Gastroesophageal sphincter (tissue), 3 donors: ENCODE results near the gene CAMTA2.

ENCODE experiments used
- POLR2AphosphoS5 ChIP-seq: sonication (generic); formaldehyde crosslinking; IDR thresholded peaks from one replicate; pipeline ENCODE4 v1.6.1; 2017; ENCODE audit warnings: antibody characterized with exemption
- TF ChIP-seq, protein P1 (sequence below), 4 experiments: fragments of 200-600 bp in 2 of 4; fragments of 450-650 bp in 2 of 4; sonication (generic) in 1 of 4; IDR thresholded peaks; one replicate each; pipeline ENCODE4 v1.5.1; 2017 to 2019; ENCODE audit warnings: antibody characterized with exemption in 4 of 4, mild to moderate bottlenecking in 2 of 4, moderate library complexity in 2 of 4

DNA sequence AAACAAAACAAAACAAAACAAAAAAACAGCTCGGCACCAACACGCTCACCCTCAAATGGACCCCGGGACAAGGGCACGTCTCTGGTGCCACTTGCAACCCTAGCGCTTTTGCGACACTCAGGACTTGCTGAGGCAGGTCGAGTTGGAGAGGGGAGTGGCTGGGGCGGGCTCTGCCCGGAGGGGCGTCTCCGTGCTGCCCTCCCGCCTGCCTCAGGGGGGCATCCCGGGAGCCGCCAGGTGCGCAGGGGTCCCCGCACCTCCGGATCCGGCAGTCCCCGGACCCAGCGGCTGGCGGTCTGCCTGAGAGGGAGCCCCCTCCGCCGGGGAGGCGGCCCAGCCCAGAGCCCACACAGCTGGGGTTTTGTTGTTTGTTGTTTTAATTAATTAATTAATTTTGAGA, 47.8 kb upstream of the CAMTA2 start, which contains the start of gene SLC52A1:
- TF ChIP-seq, protein P1, sequence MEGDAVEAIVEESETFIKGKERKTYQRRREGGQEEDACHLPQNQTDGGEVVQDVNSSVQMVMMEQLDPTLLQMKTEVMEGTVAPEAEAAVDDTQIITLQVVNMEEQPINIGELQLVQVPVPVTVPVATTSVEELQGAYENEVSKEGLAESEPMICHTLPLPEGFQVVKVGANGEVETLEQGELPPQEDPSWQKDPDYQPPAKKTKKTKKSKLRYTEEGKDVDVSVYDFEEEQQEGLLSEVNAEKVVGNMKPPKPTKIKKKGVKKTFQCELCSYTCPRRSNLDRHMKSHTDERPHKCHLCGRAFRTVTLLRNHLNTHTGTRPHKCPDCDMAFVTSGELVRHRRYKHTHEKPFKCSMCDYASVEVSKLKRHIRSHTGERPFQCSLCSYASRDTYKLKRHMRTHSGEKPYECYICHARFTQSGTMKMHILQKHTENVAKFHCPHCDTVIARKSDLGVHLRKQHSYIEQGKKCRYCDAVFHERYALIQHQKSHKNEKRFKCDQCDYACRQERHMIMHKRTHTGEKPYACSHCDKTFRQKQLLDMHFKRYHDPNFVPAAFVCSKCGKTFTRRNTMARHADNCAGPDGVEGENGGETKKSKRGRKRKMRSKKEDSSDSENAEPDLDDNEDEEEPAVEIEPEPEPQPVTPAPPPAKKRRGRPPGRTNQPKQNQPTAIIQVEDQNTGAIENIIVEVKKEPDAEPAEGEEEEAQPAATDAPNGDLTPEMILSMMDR (IDR thresholded peaks at IDR 0.05): no peak
- no peak for TF ChIP-seq POLR2AphosphoS5
